Vagina (tissue), 2 donors: ENCODE results near the gene MINDY1.

Source experiments
- CTCF ChIP-seq, 3 experiments: fragments of 450-650 bp in 2 of 3; fragments of 200-600 bp in 1 of 3; sonication (generic) in 1 of 3; IDR thresholded peaks; one replicate each; pipeline ENCODE4 v1.5.1; 2017 to 2019; ENCODE audit warnings: antibody characterized with exemption in 3 of 3, mild to moderate bottlenecking in 2 of 3, moderate library complexity in 2 of 3
- POLR2AphosphoS5 ChIP-seq, 2 donors: sonication (generic); formaldehyde crosslinking; IDR thresholded peaks; one replicate each; pipeline ENCODE4 v1.9.0; 2017; ENCODE audit warnings: antibody characterized with exemption in 2 of 2, mild to moderate bottlenecking in 2 of 2, low read depth in 1 of 2; ENCODE audit not compliant: insufficient read depth in 1 of 2

- TF ChIP-seq CTCF (IDR thresholded peaks at IDR 0.05) (no peak), POLR2AphosphoS5 (IDR thresholded peaks at IDR 0.05; ENCODE audit: insufficient read depth in 1 of 2, low read depth in 1 of 2) (no peak)
These were observed 48.4 kb upstream of the MINDY1 start for GRCh38 chr1:151054971-151055547.
